A673 (cell line): ENCODE measurements around the gene STK10.

Source experiments
- EZH2 ChIP-seq: fragments of 200-600 bp; sonication (generic); IDR thresholded peaks from 2 replicates; pipeline ENCODE4 v1.6.1; 2017; ENCODE audit warnings: borderline replicate concordance, low read depth, mild to moderate bottlenecking, mixed read lengths, antibody characterized with exemption, low read length; ENCODE audit not compliant: poor library complexity, severe bottlenecking
- TF ChIP-seq, protein P1 (sequence below): fragments of 300-800, 200-600 bp; sonication (generic); conservative IDR thresholded peaks from 2 replicates; pipeline ENCODE4 v1.5.1; 2017; ENCODE audit warnings: low read depth, mild to moderate bottlenecking, antibody characterized with exemption, low read length, moderate library complexity, mixed read lengths

DNA sequence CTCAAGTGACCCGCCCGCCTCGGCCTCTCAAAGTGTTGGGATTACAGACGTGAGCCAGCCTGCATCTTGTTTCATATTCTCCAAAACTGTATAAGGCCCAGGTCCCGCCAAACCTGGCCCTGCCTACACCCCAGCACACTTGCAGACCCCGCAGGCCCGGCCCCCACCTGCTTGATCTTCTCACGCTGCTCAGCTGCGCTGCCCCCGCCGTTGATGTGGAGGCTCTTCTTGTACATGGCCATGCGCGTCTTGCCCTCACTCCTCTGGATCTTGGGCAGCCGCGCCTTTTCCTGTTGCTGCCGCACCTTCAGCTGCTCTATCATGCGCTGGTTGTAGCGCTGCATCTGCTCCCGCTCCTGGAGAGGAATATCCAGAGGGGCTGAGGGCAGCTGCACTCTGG, 132.6 kb downstream of the STK10 start:
- TF ChIP-seq, protein P1, sequence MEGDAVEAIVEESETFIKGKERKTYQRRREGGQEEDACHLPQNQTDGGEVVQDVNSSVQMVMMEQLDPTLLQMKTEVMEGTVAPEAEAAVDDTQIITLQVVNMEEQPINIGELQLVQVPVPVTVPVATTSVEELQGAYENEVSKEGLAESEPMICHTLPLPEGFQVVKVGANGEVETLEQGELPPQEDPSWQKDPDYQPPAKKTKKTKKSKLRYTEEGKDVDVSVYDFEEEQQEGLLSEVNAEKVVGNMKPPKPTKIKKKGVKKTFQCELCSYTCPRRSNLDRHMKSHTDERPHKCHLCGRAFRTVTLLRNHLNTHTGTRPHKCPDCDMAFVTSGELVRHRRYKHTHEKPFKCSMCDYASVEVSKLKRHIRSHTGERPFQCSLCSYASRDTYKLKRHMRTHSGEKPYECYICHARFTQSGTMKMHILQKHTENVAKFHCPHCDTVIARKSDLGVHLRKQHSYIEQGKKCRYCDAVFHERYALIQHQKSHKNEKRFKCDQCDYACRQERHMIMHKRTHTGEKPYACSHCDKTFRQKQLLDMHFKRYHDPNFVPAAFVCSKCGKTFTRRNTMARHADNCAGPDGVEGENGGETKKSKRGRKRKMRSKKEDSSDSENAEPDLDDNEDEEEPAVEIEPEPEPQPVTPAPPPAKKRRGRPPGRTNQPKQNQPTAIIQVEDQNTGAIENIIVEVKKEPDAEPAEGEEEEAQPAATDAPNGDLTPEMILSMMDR: no peak
- no peak for TF ChIP-seq EZH2
